ENCODE data around the gene SRP68.
"Not testable (repeated sequence)": the region's sequence is repeated elsewhere in the genome, so short reads cannot be mapped to it uniquely, and the experiment has no call there.

The SRP68 gene

GRCh38 chr17:76044475-76045007, 27.8 kb downstream of the SRP68 start:
- DNase-seq: not testable (repeated sequence)

- DNase-seq: not testable (repeated sequence)
Observed at GRCh38 chr17:76042868-76043267, 29.4 kb downstream of the SRP68 start.

- no peak for DNase-seq
Observed at GRCh38 chr17:76040376-76040775, 31.9 kb downstream of the SRP68 start.

- DNase-seq: no peak
Observed at GRCh38 chr17:76039121-76039520, 33.2 kb downstream of the SRP68 start.

- DNase-seq: peak; percentile 17
Observed at GRCh38 chr17:76038050-76038449, 34.3 kb downstream of the SRP68 start.

GRCh38 chr17:76036497-76037261, 35.6 kb downstream of the SRP68 start:
- DNase-seq: no peak

GRCh38 chr17:76034428-76035350, 37.6 kb downstream of the SRP68 start:
- peak; percentile 24 for DNase-seq

GRCh38 chr17:76033139-76033538, 39.2 kb downstream of the SRP68 start:
- no peak for DNase-seq

- no peak for DNase-seq
Observed at GRCh38 chr17:76032780-76033108, 39.6 kb downstream of the SRP68 start.

- no peak for DNase-seq
Observed at GRCh38 chr17:76032073-76032779, 40.1 kb downstream of the SRP68 start.

GRCh38 chr17:76027159-76027839, 45.0 kb downstream of the SRP68 start, which contains the start of gene EVPL:
Gene EVPL (minus strand): TSS chr17:76027306. CDS start chr17:76027198, 108 bp downstream.
- no peak for DNase-seq

GRCh38 chr17:76026714-76027158, 45.6 kb downstream of the SRP68 start:
- no peak for DNase-seq

- DNase-seq: no peak
Observed at GRCh38 chr17:76025294-76025693, 47.0 kb downstream of the SRP68 start.

GRCh38 chr17:76024353-76024752, 48.0 kb downstream of the SRP68 start:
- no peak for DNase-seq

- no peak for DNase-seq
Observed at GRCh38 chr17:76023900-76024237, 48.4 kb downstream of the SRP68 start.

GRCh38 chr17:76022973-76023899, 49.1 kb downstream of the SRP68 start:
- DNase-seq: no peak

GRCh38 chr17:76022285-76022684, 50.0 kb downstream of the SRP68 start:
- DNase-seq: no peak

- DNase-seq: no peak
Observed at GRCh38 chr17:76019833-76020467, 52.4 kb downstream of the SRP68 start.

GRCh38 chr17:76018801-76019200, 53.5 kb downstream of the SRP68 start:
- DNase-seq: no peak

GRCh38 chr17:76018340-76018680, 54.0 kb downstream of the SRP68 start:
- no peak for DNase-seq

All from fibroblast of skin of back (primary cell).